ENCODE data around the gene KCNS1. TPM values are rescaled to one million over a fixed set of nuclear protein-coding genes. Genes with fewer than 3 reads are reported as not detected.

Gene KCNS1
- total and polyA plus RNA-seq, 4 donors, result 4.0 to 7.9 (median 6.7) TPM

- WGBS (ENCODE audit: insufficient coverage), result 48% methylated on average over 2 of the region's 5 CpGs
- Histone ChIP-seq H3K27me3 (ENCODE audit: control insufficient read depth, insufficient read depth, low read length) (no peaks in the 10 kb centered on the region), H3K4me1 (ENCODE audit: control insufficient read depth, insufficient read depth, low read length) (peaks cover 9% of the 10 kb centered on the region), H3K27ac (ENCODE audit: low read depth, low read length) (peak overlapping the region; percentile 42), H3K9me3 (ENCODE audit: control insufficient read depth, insufficient read depth, low read length) (no peaks in the 10 kb centered on the region), H3K36me3 (ENCODE audit: control insufficient read depth, insufficient read depth, low read length) (no peaks in the 10 kb centered on the region), H3K4me3 (ENCODE audit: low read depth, low read length) (no peak overlapping the region)
- DNase-seq (ENCODE audit: low read depth in 4 of 6, low spot score in 6 of 6), result peak in 4 of 6 donors; percentile 60 to 95 (median 78)
These were observed 56.8 kb downstream of the KCNS1 start for GRCh38 chr20:45044084-45044573.

GRCh38 chr20:45042978-45043377 lies 57.9 kb downstream of the KCNS1 start:
- no peaks in the 10 kb centered on the region for H3K27me3 ChIP-seq (ENCODE audit: control insufficient read depth, insufficient read depth, low read length)
- no CpG with 5 or more reads among the region's 1 CpG for WGBS (ENCODE audit: insufficient coverage)
- no peak for DNase-seq (ENCODE audit: low read depth in 4 of 6, low spot score in 6 of 6)
- H3K4me1 ChIP-seq (ENCODE audit: control insufficient read depth, insufficient read depth, low read length), result peaks cover 4% of the 10 kb centered on the region
- no peak overlapping the region for H3K27ac ChIP-seq (ENCODE audit: low read depth, low read length)
- H3K36me3 ChIP-seq (ENCODE audit: control insufficient read depth, insufficient read depth, low read length), result no peaks in the 10 kb centered on the region
- H3K9me3 ChIP-seq (ENCODE audit: control insufficient read depth, insufficient read depth, low read length), result no peaks in the 10 kb centered on the region
- no peak overlapping the region for H3K4me3 ChIP-seq (ENCODE audit: low read depth, low read length)

Other genes with a start within 250 kb of the KCNS1 start
- gene YWHAB, start 215.4 kb downstream of the KCNS1 start, total RNA-seq, result 100 to 1,000 TPM; 139 to 258 TPM
- 100 to 1,000 TPM; 276 to 381 TPM for gene YWHAB, start 215.4 kb downstream of the KCNS1 start, polyA plus RNA-seq (ENCODE audit: insufficient read length in 2 of 2)
- 10 to 100 TPM; 12.0 to 15.4 TPM for gene PABPC1L, start 191.1 kb downstream of the KCNS1 start, total RNA-seq
- 10 to 100 TPM; 27.2 to 58.0 TPM for gene PABPC1L, start 191.1 kb downstream of the KCNS1 start, polyA plus RNA-seq (ENCODE audit: insufficient read length in 2 of 2)
- 10 to 100 TPM; 10.8 to 23.9 TPM for gene TOMM34, start 140.7 kb downstream of the KCNS1 start, total RNA-seq
- 10 to 100 TPM; 27.9 to 28.5 TPM for gene TOMM34, start 140.7 kb downstream of the KCNS1 start, polyA plus RNA-seq (ENCODE audit: insufficient read length in 2 of 2)
- 10 to 100 TPM; 20.7 to 36.5 TPM for gene STK4, start 134.6 kb downstream of the KCNS1 start, total RNA-seq
- gene STK4, start 134.6 kb downstream of the KCNS1 start, polyA plus RNA-seq (ENCODE audit: insufficient read length in 2 of 2), result 10 to 100 TPM; 13.5 to 15.3 TPM
- gene WFDC5, start 14.0 kb upstream of the KCNS1 start, total RNA-seq, result under 1 TPM in 1 of 2 donors, not detected in 1; 0.28 TPM
- gene WFDC5, start 14.0 kb upstream of the KCNS1 start, polyA plus RNA-seq (ENCODE audit: insufficient read length in 2 of 2), result under 1 TPM; 0.33 to 0.57 TPM
- not detected for gene WFDC12, start 23.3 kb upstream of the KCNS1 start, total RNA-seq
- not detected for gene WFDC12, start 23.3 kb upstream of the KCNS1 start, polyA plus RNA-seq (ENCODE audit: insufficient read length in 2 of 2)
- not detected for gene PI3, start 73.8 kb upstream of the KCNS1 start, total RNA-seq
- gene PI3, start 73.8 kb upstream of the KCNS1 start, polyA plus RNA-seq (ENCODE audit: insufficient read length in 2 of 2), result not detected
- gene SEMG1, start 105.9 kb upstream of the KCNS1 start, total RNA-seq, result not detected
- not detected for gene SEMG1, start 105.9 kb upstream of the KCNS1 start, polyA plus RNA-seq (ENCODE audit: insufficient read length in 2 of 2)
- not detected for gene SEMG2, start 120.2 kb upstream of the KCNS1 start, total RNA-seq
- gene SEMG2, start 120.2 kb upstream of the KCNS1 start, polyA plus RNA-seq (ENCODE audit: insufficient read length in 2 of 2), result not detected
- gene SLPI, start 153.4 kb upstream of the KCNS1 start, total RNA-seq, result 10 to 100 TPM; 10.2 to 15.5 TPM
- gene SLPI, start 153.4 kb upstream of the KCNS1 start, polyA plus RNA-seq (ENCODE audit: insufficient read length in 2 of 2), result 1 to 10 TPM; 5.2 to 8.7 TPM
- gene RBPJL, start 205.7 kb upstream of the KCNS1 start, total RNA-seq, result under 1 TPM; 0.11 to 0.20 TPM
- under 1 TPM; 0.53 to 0.59 TPM for gene RBPJL, start 205.7 kb upstream of the KCNS1 start, polyA plus RNA-seq (ENCODE audit: insufficient read length in 2 of 2)
- 10 to 100 TPM; 13.0 to 21.2 TPM for gene MATN4, start 207.2 kb upstream of the KCNS1 start, total RNA-seq
- gene MATN4, start 207.2 kb upstream of the KCNS1 start, polyA plus RNA-seq (ENCODE audit: insufficient read length in 2 of 2), result 1 to 10 TPM; 3.6 to 9.9 TPM
- gene SDC4, start 247.3 kb upstream of the KCNS1 start, total RNA-seq, result 10 to 100 TPM; 12.8 to 25.5 TPM
- 10 to 100 TPM in 1 of 2 donors, 1 to 10 TPM in 1; 5.6 to 10.6 TPM for gene SDC4, start 247.3 kb upstream of the KCNS1 start, polyA plus RNA-seq (ENCODE audit: insufficient read length in 2 of 2)

Measured in spinal cord (tissue), 10 donors.